Smooth muscle cell of the brain vasculature (primary cell): ENCODE results near the gene GBP7.
"Not testable (repeated sequence)": the region's sequence is repeated elsewhere in the genome, so short reads cannot be mapped to it uniquely, and the experiment has no call there.

Experiments used
- DNase-seq: peaks from one replicate; pipeline ENCODE4 v3.0.0-alpha.2; 2012; ENCODE audit warnings: low read depth, low spot score

The GBP7 gene

GRCh38 chr1:89170170-89171066 lies 5.4 kb downstream of the GBP7 start:
- no peak for DNase-seq

GRCh38 chr1:89169166-89169565 lies 6.6 kb downstream of the GBP7 start:
- no peak for DNase-seq

- no peak for DNase-seq
Observed at GRCh38 chr1:89167590-89168230, 8.1 kb downstream of the GBP7 start.

GRCh38 chr1:89166705-89167104 lies 9.1 kb downstream of the GBP7 start:
- DNase-seq, result no peak

- no peak for DNase-seq
Observed at GRCh38 chr1:89165811-89166210, 10.0 kb downstream of the GBP7 start.

GRCh38 chr1:89151047-89151446 lies 24.8 kb downstream of the GBP7 start:
- DNase-seq, result no peak

GRCh38 chr1:89149976-89150375 lies 25.8 kb downstream of the GBP7 start:
- DNase-seq, result no peak

- DNase-seq, result no peak
Observed at GRCh38 chr1:89149229-89149628, 26.6 kb downstream of the GBP7 start.

GRCh38 chr1:89147678-89148658 lies 27.8 kb downstream of the GBP7 start:
- DNase-seq, result no peak

- no peak for DNase-seq
Observed at GRCh38 chr1:89146721-89147120, 29.1 kb downstream of the GBP7 start.

- DNase-seq, result no peak
Observed at GRCh38 chr1:89143484-89143883, 32.3 kb downstream of the GBP7 start.

GRCh38 chr1:89142160-89142559 lies 33.6 kb downstream of the GBP7 start:
- DNase-seq, result no peak

- no peak for DNase-seq
Observed at GRCh38 chr1:89133747-89134146, 42.1 kb downstream of the GBP7 start.

- no peak for DNase-seq
Observed at GRCh38 chr1:89130716-89131115, 45.1 kb downstream of the GBP7 start.

GRCh38 chr1:89129911-89130310 lies 45.9 kb downstream of the GBP7 start:
- DNase-seq, result no peak

GRCh38 chr1:89128003-89128458 lies 47.8 kb downstream of the GBP7 start:
- not testable (repeated sequence) for DNase-seq

- DNase-seq, result not testable (repeated sequence)
Observed at GRCh38 chr1:89126602-89127565, 48.9 kb downstream of the GBP7 start.

GRCh38 chr1:89125913-89126580 lies 49.8 kb downstream of the GBP7 start, which contains the start of gene GBP2:
Gene GBP2 (minus strand): TSS chr1:89126114. CDS start chr1:89121966, 4,148 bp downstream.
- no peak for DNase-seq

GRCh38 chr1:89125240-89125912 lies 50.4 kb downstream of the GBP7 start:
- no peak for DNase-seq
